Heart left ventricle (tissue), 13 donors: ENCODE measurements around the gene FRAT2.

Experiments
- CTCF ChIP-seq, 12 donors: fragments of 200-600 bp; sonication (generic) in 4 of 12; IDR thresholded peaks; one replicate each; pipeline versions ENCODE4 v1.5.0 to v1.8.0; 2018 to 2022; ENCODE audit warnings: antibody characterized with exemption in 12 of 12, mild to moderate bottlenecking in 5 of 12
- POLR2A ChIP-seq, 2 donors: fragments of 450-650 bp; IDR thresholded peaks; one replicate each; pipeline ENCODE4 v1.6.1; 2017; ENCODE audit warnings: antibody characterized with exemption in 2 of 2, mild to moderate bottlenecking in 2 of 2, moderate library complexity in 2 of 2
- donor health status: ischemic (EF 13 %, LVEDD 7.1; RV severe dilation, severe dysfunction).
- donor health status: DM: no; HTN: yes; CAD: no.
- donor health status: DM: no; HTN: no; CAD: no.
- donor health status: ischemic (EF 25% LVEDD 6.9; RV normal size, moderate dysfunction).
- donor health status: ischemic (EF 25% LVEDD 5.7; RV mildly dilated, moderate dysfunction).
- donor health status: ischemic (EF 35%, LVEDD 5.7; RV mildly dilated, moderate dysfunction).
- donor health status: nonischemic (EF 11% LVEDD 7.7; RV severe dilation, severe dysfunction).
- donor health status: DM: yes; HTN: yes; CAD: no.
- donor health status: PGD.
- donor health status: ischemic (EF 29% LVEDD 5.4; RV normal size, mild dysfunction).
- donor health status: nonischemic (EF 23%, LVEDD 6.1; RV moderate dilation, normal function).

- TF ChIP-seq CTCF (IDR thresholded peaks at IDR 0.05) (no peak), POLR2A (IDR thresholded peaks at IDR 0.05) (no peak)
Measured at GRCh38 chr10:97327348-97328294, 6.9 kb downstream of the FRAT2 start.
